Activated CD4-positive, alpha-beta T cell treated with anti-CD3 and anti-CD28 coated beads, Interleukin-2, amount 10 ng/mL, durations not matched to agents 7 days and 5 days (primary cell): ENCODE results near the gene ATF6B. TPM values are rescaled to one million over a fixed set of nuclear protein-coding genes. Genes with fewer than 3 reads are reported as not detected.

Experiments used
- CTCF ChIA-PET: fragments of 350-600 bp; sonication (Branson Sonifier 250); formaldehyde crosslinking; loops from one replicate; lab custom pipeline; 2021; ENCODE audit warnings: antibody characterized with exemption; lab: Charles Lee
- POLR2A ChIA-PET: fragments of 350-600 bp; sonication (Branson Sonifier 250); formaldehyde crosslinking; loops from one replicate; lab custom pipeline; 2021; ENCODE audit warnings: antibody characterized with exemption; lab: Charles Lee
- DNase-seq: peaks from one replicate; pipeline ENCODE4 v3.0.0-alpha.2; 2020
- H3K27ac Mint-ChIP-seq: one replicate; pipeline ENCODE4 v1.8.0; 2021; ENCODE audit warnings: mild to moderate bottlenecking, moderate library complexity, mixed read lengths
- H3K27me3 Mint-ChIP-seq: one replicate; pipeline ENCODE4 v1.8.0; 2021; ENCODE audit warnings: mixed read lengths
- H3K36me3 Mint-ChIP-seq: one replicate; pipeline ENCODE4 v1.8.0; 2021; ENCODE audit warnings: low read depth, mixed read lengths
- H3K4me1 Mint-ChIP-seq: one replicate; pipeline ENCODE4 v1.8.0; 2021; ENCODE audit warnings: mixed read lengths
- H3K4me3 Mint-ChIP-seq: one replicate; pipeline ENCODE4 v1.8.0; 2021; ENCODE audit warnings: mild to moderate bottlenecking, moderate library complexity, mixed read lengths
- H3K9me3 Mint-ChIP-seq: one replicate; pipeline ENCODE4 v1.8.0; 2021; ENCODE audit warnings: mixed read lengths
- total RNA-seq, 2 experiments: library from RNA; stranded (reverse); gene quantifications; one replicate each; pipeline ENCODE4 v1.2.3, GENCODE V29; 2021

Gene ATF6B
- total RNA-seq, 2 experiments from 2014 or later = 141 to 142 TPM

- Mint-ChIP-seq H3K4me1 (peaks cover 10% of the 10 kb centered on the region), H3K4me3 (no peak overlapping the region), H3K36me3 (peaks cover 14% of the 10 kb centered on the region), H3K9me3 (no peaks in the 10 kb centered on the region), H3K27ac (no peak overlapping the region), H3K27me3 (no peaks in the 10 kb centered on the region)
- DNase-seq = no peak
- CTCF ChIA-PET = no interaction called here
- POLR2A ChIA-PET = interaction anchor here (0.7 kb wide), 1 partner anchor 800 kb away, joined by 3 read pairs; the partner anchor contains the start of gene BRD2
Observed at GRCh38 chr6:32168350-32168749, 40.3 kb upstream of the ATF6B start.

DNA sequence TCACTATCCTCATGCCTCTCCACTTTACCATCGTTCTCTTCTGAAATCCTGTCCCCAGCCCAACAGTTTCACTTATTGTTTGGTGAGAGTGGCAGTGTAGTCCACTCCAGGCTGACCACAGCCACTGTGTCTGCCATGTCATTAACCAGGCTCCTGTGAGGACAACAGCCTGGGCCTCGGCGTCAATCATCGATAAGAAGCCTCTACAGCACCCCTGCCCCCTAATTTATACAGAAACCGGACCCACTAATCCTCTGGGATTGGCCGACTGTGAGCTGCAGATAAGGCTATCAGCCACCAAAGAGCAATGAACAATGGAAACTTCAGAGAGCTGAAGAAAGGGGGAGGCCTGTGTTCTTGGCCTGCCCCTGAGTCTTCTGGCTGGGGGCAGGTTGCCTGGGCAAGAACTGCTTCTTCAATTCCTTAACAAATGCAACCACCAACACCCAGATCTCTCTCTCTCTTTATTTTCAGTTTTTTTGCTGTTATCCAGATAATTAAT, 39.8 kb upstream of the ATF6B start:
- Mint-ChIP-seq H3K4me3 (no peak overlapping the region), H3K9me3 (no peaks in the 10 kb centered on the region), H3K36me3 (peaks cover 14% of the 10 kb centered on the region), H3K27ac (no peak overlapping the region), H3K4me1 (peaks cover 4% of the 10 kb centered on the region), H3K27me3 (no peaks in the 10 kb centered on the region)
- DNase-seq = no peak
- ChIA-PET CTCF (no interaction called here), POLR2A (interaction anchor here (0.7 kb wide), 1 partner anchor 800 kb away, joined by 3 read pairs; the partner anchor contains the start of gene BRD2)

GRCh38 chr6:32167154-32167760, 39.2 kb upstream of the ATF6B start:
- peaks cover 14% of the 10 kb centered on the region for H3K36me3 Mint-ChIP-seq
- no peak overlapping the region for H3K27ac Mint-ChIP-seq
- no peaks in the 10 kb centered on the region for H3K4me1 Mint-ChIP-seq
- CTCF ChIA-PET = no interaction called here
- DNase-seq = no peak
- H3K9me3 Mint-ChIP-seq = no peaks in the 10 kb centered on the region
- POLR2A ChIA-PET = interaction anchor here (0.7 kb wide), 1 partner anchor 801 kb away, joined by 3 read pairs; the partner anchor contains the start of gene BRD2
- H3K27me3 Mint-ChIP-seq = no peaks in the 10 kb centered on the region
- H3K4me3 Mint-ChIP-seq = no peak overlapping the region

DNA sequence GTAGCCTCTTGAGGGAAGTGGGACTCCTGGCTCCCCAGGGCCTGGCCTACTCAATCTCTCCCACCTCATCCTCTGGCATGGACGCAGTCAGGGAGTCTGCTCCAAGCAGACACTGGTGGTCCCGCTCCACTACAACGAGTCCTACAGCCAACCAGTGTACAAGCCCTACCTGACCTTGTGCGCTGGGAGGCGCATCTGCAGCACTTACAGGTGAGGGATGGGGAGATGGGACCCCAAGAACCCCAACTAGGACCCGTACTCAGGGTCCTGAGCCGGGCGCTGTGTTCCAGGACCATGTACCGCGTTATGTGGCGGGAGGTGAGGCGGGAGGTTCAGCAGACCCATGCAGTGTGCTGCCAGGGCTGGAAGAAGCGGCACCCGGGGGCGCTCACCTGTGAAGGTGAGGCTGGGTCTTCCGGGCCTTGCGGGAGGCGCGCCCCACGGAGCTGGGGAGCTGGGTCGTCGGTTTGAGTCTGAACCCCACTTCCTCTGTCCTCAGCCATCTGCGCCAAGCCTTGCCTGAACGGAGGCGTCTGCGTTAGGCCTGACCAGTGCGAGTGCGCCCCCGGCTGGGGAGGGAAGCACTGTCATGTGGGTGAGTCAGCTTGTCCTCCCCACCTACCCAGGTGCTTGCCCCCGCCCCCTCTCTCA, 38.5 kb upstream of the ATF6B start:
- H3K36me3 Mint-ChIP-seq = peaks cover 14% of the 10 kb centered on the region
- ChIA-PET POLR2A (no interaction called here), CTCF (interaction anchor here (1.4 kb wide), 1 partner anchor 15 kb away, joined by 3 read pairs; the partner anchor contains the start of gene PRRT1)

DNA sequence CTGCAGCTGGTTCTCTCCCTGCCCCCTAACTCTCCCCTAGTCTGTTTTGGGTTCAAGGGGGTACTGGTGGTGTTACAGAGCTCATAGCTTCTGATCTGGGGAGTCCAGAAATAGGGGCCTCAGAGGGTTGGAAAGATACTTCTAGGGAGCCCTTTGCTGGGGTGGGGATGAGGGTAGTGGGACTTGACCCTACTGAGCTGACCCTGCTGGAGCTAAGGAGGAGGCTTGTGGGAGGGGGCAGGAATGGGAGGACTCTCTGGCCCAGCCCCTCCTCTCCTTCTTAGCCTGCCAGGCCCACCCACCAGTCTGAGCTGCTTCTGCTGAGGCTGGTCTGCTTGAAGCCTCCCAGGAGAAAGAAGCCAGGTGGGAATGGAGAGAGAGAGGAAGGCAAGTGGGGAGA, 36.2 kb upstream of the ATF6B start, which contains the start of gene EGFL8:
EGFL8 (plus strand) TSS at position 301 of the 400 bp plus-strand sequence. CDS start 1,571 bp downstream, outside the sequence.
- no peaks in the 10 kb centered on the region for H3K9me3 Mint-ChIP-seq
- peaks cover 8% of the 10 kb centered on the region for H3K36me3 Mint-ChIP-seq
- no peak within 1 kb of the TSS for H3K27ac Mint-ChIP-seq
- H3K27me3 Mint-ChIP-seq = no peaks in the 10 kb centered on the region
- no peak for DNase-seq
- ChIA-PET POLR2A (interaction anchor here (0.9 kb wide), 1 partner anchor 12 kb away, joined by 6 read pairs; no protein-coding TSS in a partner anchor), CTCF (interaction anchor here (1.4 to 1.7 kb wide), 2 partner anchors 10 to 12 kb away, joined by 4 read pairs; partner anchors contain the start of gene PRRT1)
- H3K4me3 Mint-ChIP-seq = no peak within 1 kb of the TSS
- no peaks in the 10 kb centered on the region for H3K4me1 Mint-ChIP-seq

More for the DNA sequence above, 38.5 kb upstream of the ATF6B start:
- H3K27me3 Mint-ChIP-seq = no peaks in the 10 kb centered on the region
- no peak overlapping the region for H3K27ac Mint-ChIP-seq
- no peak overlapping the region for H3K4me3 Mint-ChIP-seq
- no peak for DNase-seq
- no peaks in the 10 kb centered on the region for H3K4me1 Mint-ChIP-seq
- no peaks in the 10 kb centered on the region for H3K9me3 Mint-ChIP-seq

DNA sequence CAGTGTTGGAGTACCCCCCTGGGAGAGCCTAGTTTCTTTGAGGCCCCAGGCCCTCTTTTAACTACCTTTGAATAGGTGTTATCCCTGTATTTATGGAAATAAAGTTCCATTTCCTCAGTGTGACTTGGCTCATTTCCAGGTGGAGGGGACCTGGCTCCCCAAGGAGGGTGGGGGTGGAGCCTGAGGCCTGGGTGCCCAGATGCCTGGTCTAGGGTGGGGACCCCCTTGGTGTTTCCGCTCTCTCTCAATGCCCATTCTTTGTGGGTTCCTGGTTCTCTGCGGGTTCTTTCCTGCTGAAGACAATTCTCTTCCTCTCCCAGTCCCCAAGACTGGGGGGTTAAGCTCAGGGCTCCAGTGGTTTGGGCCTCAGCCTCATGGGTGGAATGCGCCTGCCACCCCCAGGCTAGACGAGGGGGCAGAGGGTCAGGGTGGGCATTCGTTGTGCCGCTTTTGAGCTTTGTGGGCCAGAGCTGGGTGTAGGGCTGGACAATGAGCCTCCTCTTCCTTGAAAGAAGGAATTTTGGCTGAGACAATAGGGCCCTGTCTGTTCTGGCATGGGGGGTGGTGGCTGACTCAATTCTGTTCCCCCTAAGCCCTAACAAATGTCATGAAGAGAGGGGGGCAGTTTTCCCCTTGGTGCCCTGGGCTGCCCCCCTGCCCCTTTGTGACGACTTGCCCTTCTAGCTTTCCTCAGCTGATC, 35.7 kb upstream of the ATF6B start:
- no peak overlapping the region for H3K27ac Mint-ChIP-seq
- no peaks in the 10 kb centered on the region for H3K27me3 Mint-ChIP-seq
- H3K9me3 Mint-ChIP-seq = no peaks in the 10 kb centered on the region
- POLR2A ChIA-PET = interaction anchor here (0.9 kb wide), 1 partner anchor 13 kb away, joined by 6 read pairs; no protein-coding TSS in a partner anchor
- no peak overlapping the region for H3K4me3 Mint-ChIP-seq
- no peak for DNase-seq
- CTCF ChIA-PET = interaction anchor here (1.4 to 1.7 kb wide), 2 partner anchors 9 to 12 kb away, joined by 4 read pairs; partner anchors contain the start of gene PRRT1
- peaks cover 5% of the 10 kb centered on the region for H3K36me3 Mint-ChIP-seq
- no peaks in the 10 kb centered on the region for H3K4me1 Mint-ChIP-seq

GRCh38 chr6:32158052-32158451, 30.0 kb upstream of the ATF6B start:
- POLR2A ChIA-PET = interaction anchor here (0.6 kb wide), 1 partner anchor 95 kb away, joined by 3 read pairs; no protein-coding TSS in a partner anchor

DNA sequence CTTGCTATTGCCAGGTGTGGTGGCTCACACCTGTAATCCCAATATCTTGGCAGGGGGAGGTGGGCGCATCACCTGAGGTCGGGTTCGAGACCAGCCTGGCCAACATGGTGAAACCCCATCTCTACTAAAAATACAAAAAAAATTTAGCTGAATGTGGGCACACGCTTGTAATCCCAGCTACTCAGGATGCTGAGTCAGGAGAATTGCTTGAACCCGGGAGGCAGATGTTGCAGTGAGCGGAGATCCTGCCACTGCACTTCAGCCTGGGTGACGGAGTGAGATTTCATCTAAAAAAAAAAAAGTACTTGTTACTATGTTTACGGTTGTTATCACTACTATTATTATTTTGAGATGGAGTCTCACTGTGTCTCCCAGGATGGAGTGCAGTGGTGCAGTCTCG, 28.8 kb upstream of the ATF6B start:
- Mint-ChIP-seq H3K27ac (no peak overlapping the region), H3K4me3 (no peak overlapping the region)
- CTCF ChIA-PET = no interaction called here

More at GRCh38 chr6:32158052-32158451, 30.0 kb upstream of the ATF6B start:
- peaks cover 1% of the 10 kb centered on the region for H3K36me3 Mint-ChIP-seq
- no peak overlapping the region for H3K27ac Mint-ChIP-seq
- H3K4me3 Mint-ChIP-seq = no peak overlapping the region
- H3K27me3 Mint-ChIP-seq = peaks cover 2% of the 10 kb centered on the region
- CTCF ChIA-PET = interaction anchor here (0.5 to 0.8 kb wide), 2 partner anchors 11 to 25 kb away, joined by 3 read pairs; no protein-coding TSS in a partner anchor
- DNase-seq = no peak
- no peaks in the 10 kb centered on the region for H3K9me3 Mint-ChIP-seq
- H3K4me1 Mint-ChIP-seq = peaks cover 23% of the 10 kb centered on the region

DNA sequence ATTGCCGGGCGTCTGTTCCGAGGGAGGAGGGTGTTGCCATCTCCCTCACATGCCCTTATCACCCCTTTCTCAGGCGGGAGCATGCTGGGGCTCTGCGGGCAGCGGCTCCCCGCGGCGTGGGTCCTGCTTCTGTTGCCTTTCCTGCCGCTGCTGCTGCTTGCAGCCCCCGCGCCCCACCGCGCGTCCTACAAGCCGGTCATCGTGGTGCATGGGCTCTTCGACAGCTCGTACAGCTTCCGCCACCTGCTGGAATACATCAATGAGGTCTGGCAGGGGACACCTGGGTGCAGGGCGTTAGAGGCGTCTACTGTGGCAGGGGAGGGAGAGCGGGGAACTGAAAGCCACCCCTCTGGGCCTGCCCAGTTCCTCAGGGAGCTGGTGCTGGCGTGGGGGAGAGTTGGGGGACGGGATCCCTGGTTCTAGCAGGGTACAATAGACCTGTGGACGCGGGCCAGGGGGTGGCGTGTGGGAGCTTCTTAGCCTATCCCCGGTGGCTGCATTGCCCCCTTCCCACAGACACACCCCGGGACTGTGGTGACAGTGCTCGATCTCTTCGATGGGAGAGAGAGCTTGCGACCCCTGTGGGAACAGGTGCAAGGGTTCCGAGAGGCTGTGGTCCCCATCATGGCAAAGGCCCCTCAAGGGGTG, 26.6 kb upstream of the ATF6B start:
- peaks cover 36% of the 10 kb centered on the region for H3K4me1 Mint-ChIP-seq
- CTCF ChIA-PET = interaction anchor here (0.6 to 1.2 kb wide), 4 partner anchors 10 to 36 kb away, joined by 3 to 5 read pairs (median 4); partner anchors contain the start of gene EGFL8
- peaks cover 24% of the 10 kb centered on the region for H3K27me3 Mint-ChIP-seq
- peak overlapping the region; percentile 97 for H3K4me3 Mint-ChIP-seq
- peak overlapping the region; percentile 90 for H3K27ac Mint-ChIP-seq
- POLR2A ChIA-PET = interaction anchor here (0.6 kb wide), 1 partner anchor 100 kb away, joined by 3 read pairs; no protein-coding TSS in a partner anchor
- H3K9me3 Mint-ChIP-seq = no peaks in the 10 kb centered on the region
- H3K36me3 Mint-ChIP-seq = peaks cover 1% of the 10 kb centered on the region
- peak; percentile 77 for DNase-seq

More for the DNA sequence above, 28.8 kb upstream of the ATF6B start:
- DNase-seq = no peak
- POLR2A ChIA-PET = no interaction called here
- Mint-ChIP-seq H3K4me1 (peaks cover 30% of the 10 kb centered on the region), H3K27me3 (peaks cover 11% of the 10 kb centered on the region), H3K36me3 (peaks cover 1% of the 10 kb centered on the region), H3K9me3 (no peaks in the 10 kb centered on the region)

- Mint-ChIP-seq H3K4me3 (peak within 1 kb of the TSS; percentile 97), H3K4me1 (peaks cover 40% of the 10 kb centered on the region), H3K36me3 (peaks cover 1% of the 10 kb centered on the region), H3K27ac (peak within 1 kb of the TSS; percentile 90), H3K27me3 (peaks cover 28% of the 10 kb centered on the region), H3K9me3 (no peaks in the 10 kb centered on the region)
- ChIA-PET POLR2A (no interaction called here), CTCF (interaction anchor here (1.2 kb wide), 2 partner anchors 11 to 35 kb away, joined by 4 to 5 read pairs; partner anchors contain the start of gene EGFL8)
- peak; percentile 72 for DNase-seq
Observed at GRCh38 chr6:32153564-32154513, 25.8 kb upstream of the ATF6B start, which contains the start of gene PPT2. PPT2 (plus strand) TSS chr6:32154141; CDS start chr6:32154595, 454 bp downstream.
